ENCODE results near the gene HRH1. TPM values are rescaled to one million over a fixed set of nuclear protein-coding genes. Genes with fewer than 3 reads are reported as not detected.

The HRH1 gene
- total RNA-seq, 1 experiment from 2014 or later = 7.0 TPM

GRCh38 chr3:11250902-11251806, 96.9 kb downstream of the HRH1 start:
- BruUV-seq (replicated peaks) = no TSS peak
- Histone ChIP-seq H3K27ac (ENCODE audit: low read depth, low read length) (no peak overlapping the region), H3K79me2 (ENCODE audit: insufficient read depth, low read length) (no peaks in the 10 kb centered on the region), H3K36me3 (ENCODE audit: control insufficient read depth in 1 of 2, insufficient read depth in 2 of 2, low read length in 2 of 2) (no peaks in the 10 kb centered on the region), H3K9me2 (ENCODE audit: insufficient read depth) (no peaks in the 10 kb centered on the region), H3K4me2 (ENCODE audit: low read length) (no peak overlapping the region), H3K9me3 (ENCODE audit: control insufficient read depth in 1 of 2, insufficient read depth in 1 of 2, low read depth in 1 of 2, low read length in 2 of 2) (no peaks in the 10 kb centered on the region), H3K4me3 (replicated peaks in 1 of 2; ENCODE audit: low read depth in 1 of 2, low read length in 2 of 2) (no peak overlapping the region), H4K20me1 (ENCODE audit: insufficient read depth) (no peaks in the 10 kb centered on the region), H3K9ac (ENCODE audit: low read length) (no peak overlapping the region), H2AFZ (ENCODE audit: low read depth, low read length, poor library complexity, severe bottlenecking) (no peak overlapping the region), H3K4me1 (ENCODE audit: control insufficient read depth in 1 of 2, insufficient read depth in 2 of 2, low read length in 2 of 2) (peaks cover 0 to 11% of the 10 kb centered on the region in 2 experiments; a peak in 2 of 4 replicates), H3K27me3 (ENCODE audit: insufficient read depth, low read length) (no peaks in the 10 kb centered on the region)
- ChIA-PET RAD21 (ENCODE audit: low non-redundant PET in 1 of 2, low total read pairs in 2 of 2, uncharacterized antibody in 2 of 2, unreplicated experiment in 2 of 2) (no interaction called here), CTCF (no interaction called here), POLR2A (no interaction called here)
- TF ChIP-seq ZBTB33 (IDR thresholded peaks at IDR 0.05; ENCODE audit: extremely low read depth, insufficient replicate concordance, low read length) (no peak), SRF (IDR thresholded peaks at IDR 0.05; ENCODE audit: low read depth) (no peak), EZH2 (IDR thresholded peaks at IDR 0.05) (no peak), ZNF274 (IDR thresholded peaks at IDR 0.05; ENCODE audit: low read depth, low read length) (no peak), FOSL1 (IDR thresholded peaks at IDR 0.05; ENCODE audit: low read depth) (no peak), POLR2AphosphoS5 (IDR thresholded peaks at IDR 0.05; ENCODE audit: low read depth, low read length) (no peak), TCF7L2 (IDR thresholded peaks at IDR 0.05; ENCODE audit: borderline replicate concordance, extremely low read depth, insufficient read depth, insufficient read length) (no peak), SIN3A (IDR thresholded peaks at IDR 0.05; ENCODE audit: low read depth) (no peak), RAD21 (IDR thresholded peaks at IDR 0.05; ENCODE audit: low read depth) (no peak), SP1 (IDR thresholded peaks at IDR 0.05; ENCODE audit: low read depth) (no peak), MAX (IDR thresholded peaks at IDR 0.05) (no peak), CTCF (IDR thresholded peaks at IDR 0.05 in 2 of 3, conservative IDR thresholded peaks at IDR 0.05 in 1 of 3; ENCODE audit: borderline replicate concordance in 1 of 3, insufficient read depth in 1 of 3, low read depth in 2 of 3, low read length in 2 of 3) (no peak), CBX3 (IDR thresholded peaks at IDR 0.05; ENCODE audit: low read depth) (no peak), JUND (IDR thresholded peaks at IDR 0.05) (no peak)
- no peak for ATAC-seq
- intact Hi-C loops (cut with micrococcal nuclease) = no loop called here
- no peak for DNase-seq (ENCODE audit: low read depth, low spot score)

Data from HCT116 (cell line).